ENCODE data around the gene ATG13. TPM values are rescaled to one million over a fixed set of nuclear protein-coding genes. Genes with fewer than 3 reads are reported as not detected.

The ATG13 gene
- total and polyA plus RNA-seq, 4 donors: 36.3 to 49.9 (median 41.2) TPM

DNA sequence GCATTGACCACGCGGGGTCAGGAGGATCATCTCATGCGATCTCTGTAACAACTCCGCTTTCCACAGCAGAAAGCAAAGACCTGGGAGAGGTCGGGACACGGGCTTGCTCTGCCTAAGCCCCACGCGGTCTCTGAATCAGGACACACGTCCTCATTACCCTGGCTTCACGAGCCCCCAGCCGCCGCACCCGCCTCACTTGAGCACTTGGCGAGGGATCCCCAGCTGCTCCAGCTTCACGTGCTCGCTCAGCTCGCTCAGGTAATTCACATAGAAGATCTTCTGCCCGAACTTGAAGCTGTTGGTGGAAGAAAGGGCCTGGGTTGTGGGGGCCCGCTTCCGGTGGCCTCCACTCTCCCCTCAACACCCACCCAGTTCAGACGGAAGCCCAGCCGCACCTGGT is 63.5 kb downstream of the ATG13 start:
- DNase-seq (ENCODE audit: low spot score): no peak
- Histone ChIP-seq H3K36me3 (ENCODE audit: control insufficient read depth in 4 of 4, insufficient read depth in 3 of 4, low read depth in 1 of 4, low read length in 3 of 4) (peaks cover 26 to 52% (median 34%) of the 10 kb centered on the region in 4 donors), H3K4me1 (ENCODE audit: control insufficient read depth in 4 of 4, insufficient read depth in 4 of 4, low read length in 3 of 4) (peaks cover 5 to 16% (median 7%) of the 10 kb centered on the region in 4 donors), H3K27me3 (ENCODE audit: control insufficient read depth in 4 of 4, insufficient read depth in 4 of 4, low read length in 3 of 4) (no peaks in the 10 kb centered on the region), H3K4me3 (ENCODE audit: low read depth in 1 of 3, low read length in 3 of 3) (no peak overlapping the region), H3K27ac (ENCODE audit: low read depth in 1 of 2, low read length in 2 of 2) (no peak overlapping the region), H3K9ac (ENCODE audit: low read depth in 1 of 2, low read length in 2 of 2) (no peak overlapping the region), H3K9me3 (ENCODE audit: control insufficient read depth in 4 of 4, low read length in 3 of 4) (no peaks in the 10 kb centered on the region)
- TF ChIP-seq EGR1 (IDR thresholded peaks at IDR 0.05; ENCODE audit: low read depth in 2 of 2): no peak
- no peak for TF ChIP-seq GABPA (IDR thresholded peaks at IDR 0.05 in 1 of 2, conservative IDR thresholded peaks at IDR 0.05 in 1 of 2)
- TF ChIP-seq, protein P1, sequence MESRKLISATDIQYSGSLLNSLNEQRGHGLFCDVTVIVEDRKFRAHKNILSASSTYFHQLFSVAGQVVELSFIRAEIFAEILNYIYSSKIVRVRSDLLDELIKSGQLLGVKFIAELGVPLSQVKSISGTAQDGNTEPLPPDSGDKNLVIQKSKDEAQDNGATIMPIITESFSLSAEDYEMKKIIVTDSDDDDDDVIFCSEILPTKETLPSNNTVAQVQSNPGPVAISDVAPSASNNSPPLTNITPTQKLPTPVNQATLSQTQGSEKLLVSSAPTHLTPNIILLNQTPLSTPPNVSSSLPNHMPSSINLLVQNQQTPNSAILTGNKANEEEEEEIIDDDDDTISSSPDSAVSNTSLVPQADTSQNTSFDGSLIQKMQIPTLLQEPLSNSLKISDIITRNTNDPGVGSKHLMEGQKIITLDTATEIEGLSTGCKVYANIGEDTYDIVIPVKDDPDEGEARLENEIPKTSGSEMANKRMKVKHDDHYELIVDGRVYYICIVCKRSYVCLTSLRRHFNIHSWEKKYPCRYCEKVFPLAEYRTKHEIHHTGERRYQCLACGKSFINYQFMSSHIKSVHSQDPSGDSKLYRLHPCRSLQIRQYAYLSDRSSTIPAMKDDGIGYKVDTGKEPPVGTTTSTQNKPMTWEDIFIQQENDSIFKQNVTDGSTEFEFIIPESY (IDR thresholded peaks at IDR 0.05): no peak
- no peak for TF ChIP-seq JUND (IDR thresholded peaks at IDR 0.05)
- TF ChIP-seq YY1 (IDR thresholded peaks at IDR 0.05): no peak
- TF ChIP-seq, protein P2, sequence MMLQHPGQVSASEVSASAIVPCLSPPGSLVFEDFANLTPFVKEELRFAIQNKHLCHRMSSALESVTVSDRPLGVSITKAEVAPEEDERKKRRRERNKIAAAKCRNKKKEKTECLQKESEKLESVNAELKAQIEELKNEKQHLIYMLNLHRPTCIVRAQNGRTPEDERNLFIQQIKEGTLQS (IDR thresholded peaks at IDR 0.05): no peak
- no peak for TF ChIP-seq HNF4G (IDR thresholded peaks at IDR 0.05)
- no peak for TF ChIP-seq TAF1 (conservative IDR thresholded peaks at IDR 0.05)
- no peak for TF ChIP-seq HNF4A (conservative IDR thresholded peaks at IDR 0.05)
- TF ChIP-seq NR2F2 (IDR thresholded peaks at IDR 0.05): no peak
- TF ChIP-seq SP1 (IDR thresholded peaks at IDR 0.05): no peak
- no peak for TF ChIP-seq RXRA (IDR thresholded peaks at IDR 0.05)
- no peak for TF ChIP-seq FOXA1 (IDR thresholded peaks at IDR 0.05)
- TF ChIP-seq, protein P3, sequence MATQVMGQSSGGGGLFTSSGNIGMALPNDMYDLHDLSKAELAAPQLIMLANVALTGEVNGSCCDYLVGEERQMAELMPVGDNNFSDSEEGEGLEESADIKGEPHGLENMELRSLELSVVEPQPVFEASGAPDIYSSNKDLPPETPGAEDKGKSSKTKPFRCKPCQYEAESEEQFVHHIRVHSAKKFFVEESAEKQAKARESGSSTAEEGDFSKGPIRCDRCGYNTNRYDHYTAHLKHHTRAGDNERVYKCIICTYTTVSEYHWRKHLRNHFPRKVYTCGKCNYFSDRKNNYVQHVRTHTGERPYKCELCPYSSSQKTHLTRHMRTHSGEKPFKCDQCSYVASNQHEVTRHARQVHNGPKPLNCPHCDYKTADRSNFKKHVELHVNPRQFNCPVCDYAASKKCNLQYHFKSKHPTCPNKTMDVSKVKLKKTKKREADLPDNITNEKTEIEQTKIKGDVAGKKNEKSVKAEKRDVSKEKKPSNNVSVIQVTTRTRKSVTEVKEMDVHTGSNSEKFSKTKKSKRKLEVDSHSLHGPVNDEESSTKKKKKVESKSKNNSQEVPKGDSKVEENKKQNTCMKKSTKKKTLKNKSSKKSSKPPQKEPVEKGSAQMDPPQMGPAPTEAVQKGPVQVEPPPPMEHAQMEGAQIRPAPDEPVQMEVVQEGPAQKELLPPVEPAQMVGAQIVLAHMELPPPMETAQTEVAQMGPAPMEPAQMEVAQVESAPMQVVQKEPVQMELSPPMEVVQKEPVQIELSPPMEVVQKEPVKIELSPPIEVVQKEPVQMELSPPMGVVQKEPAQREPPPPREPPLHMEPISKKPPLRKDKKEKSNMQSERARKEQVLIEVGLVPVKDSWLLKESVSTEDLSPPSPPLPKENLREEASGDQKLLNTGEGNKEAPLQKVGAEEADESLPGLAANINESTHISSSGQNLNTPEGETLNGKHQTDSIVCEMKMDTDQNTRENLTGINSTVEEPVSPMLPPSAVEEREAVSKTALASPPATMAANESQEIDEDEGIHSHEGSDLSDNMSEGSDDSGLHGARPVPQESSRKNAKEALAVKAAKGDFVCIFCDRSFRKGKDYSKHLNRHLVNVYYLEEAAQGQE (IDR thresholded peaks at IDR 0.05): no peak
- TF ChIP-seq FOXA2 (IDR thresholded peaks at IDR 0.05): no peak
- TF ChIP-seq, protein P4, sequence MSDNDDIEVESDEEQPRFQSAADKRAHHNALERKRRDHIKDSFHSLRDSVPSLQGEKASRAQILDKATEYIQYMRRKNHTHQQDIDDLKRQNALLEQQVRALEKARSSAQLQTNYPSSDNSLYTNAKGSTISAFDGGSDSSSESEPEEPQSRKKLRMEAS (IDR thresholded peaks at IDR 0.05): no peak
- TF ChIP-seq, protein P5, sequence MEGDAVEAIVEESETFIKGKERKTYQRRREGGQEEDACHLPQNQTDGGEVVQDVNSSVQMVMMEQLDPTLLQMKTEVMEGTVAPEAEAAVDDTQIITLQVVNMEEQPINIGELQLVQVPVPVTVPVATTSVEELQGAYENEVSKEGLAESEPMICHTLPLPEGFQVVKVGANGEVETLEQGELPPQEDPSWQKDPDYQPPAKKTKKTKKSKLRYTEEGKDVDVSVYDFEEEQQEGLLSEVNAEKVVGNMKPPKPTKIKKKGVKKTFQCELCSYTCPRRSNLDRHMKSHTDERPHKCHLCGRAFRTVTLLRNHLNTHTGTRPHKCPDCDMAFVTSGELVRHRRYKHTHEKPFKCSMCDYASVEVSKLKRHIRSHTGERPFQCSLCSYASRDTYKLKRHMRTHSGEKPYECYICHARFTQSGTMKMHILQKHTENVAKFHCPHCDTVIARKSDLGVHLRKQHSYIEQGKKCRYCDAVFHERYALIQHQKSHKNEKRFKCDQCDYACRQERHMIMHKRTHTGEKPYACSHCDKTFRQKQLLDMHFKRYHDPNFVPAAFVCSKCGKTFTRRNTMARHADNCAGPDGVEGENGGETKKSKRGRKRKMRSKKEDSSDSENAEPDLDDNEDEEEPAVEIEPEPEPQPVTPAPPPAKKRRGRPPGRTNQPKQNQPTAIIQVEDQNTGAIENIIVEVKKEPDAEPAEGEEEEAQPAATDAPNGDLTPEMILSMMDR (IDR thresholded peaks at IDR 0.05; ENCODE audit: low read depth, low read length, missing input control): no peak
- no peak for TF ChIP-seq RAD21 (IDR thresholded peaks at IDR 0.05)
- 95% methylated on average over 22 of the region's 22 CpGs for WGBS

All from liver (tissue), 9 donors.